Skeletal muscle tissue (tissue), 4 donors: ENCODE data around the gene BCCIP. TPM values are rescaled to one million over a fixed set of nuclear protein-coding genes. Genes with fewer than 3 reads are reported as not detected.

Experiments used
- H3K27ac ChIP-seq: one replicate; pipeline ENCODE4 v1.7.0; 2013; ENCODE audit warnings: mild to moderate bottlenecking, low read depth, low read length, inconsistent platforms
- H3K27me3 ChIP-seq, 3 donors: one replicate each; pipeline ENCODE4 v1.7.0; 2013; ENCODE audit warnings: low read length in 3 of 3; ENCODE audit not compliant: control insufficient read depth in 3 of 3, insufficient read depth in 3 of 3
- H3K36me3 ChIP-seq, 3 donors: one replicate each; pipeline ENCODE4 v1.7.0; 2013; ENCODE audit warnings: low read length in 3 of 3; ENCODE audit not compliant: control insufficient read depth in 3 of 3, insufficient read depth in 3 of 3
- H3K4me1 ChIP-seq, 3 donors: one replicate each; pipeline ENCODE4 v1.7.0; 2013; ENCODE audit warnings: low read length in 3 of 3, mild to moderate bottlenecking in 3 of 3; ENCODE audit not compliant: control insufficient read depth in 3 of 3, insufficient read depth in 3 of 3
- H3K4me3 ChIP-seq, 3 donors: one replicate each; pipeline ENCODE4 v1.7.0; 2013; ENCODE audit warnings: low read length in 3 of 3
- H3K9ac ChIP-seq, 3 donors: one replicate each; pipeline ENCODE4 v1.7.0; 2013; ENCODE audit warnings: low read length in 3 of 3, mild to moderate bottlenecking in 3 of 3, moderate library complexity in 2 of 3, low read depth in 1 of 3
- H3K9me3 ChIP-seq, 3 donors: one replicate each; pipeline ENCODE4 v1.7.0; 2013; ENCODE audit warnings: low read length in 3 of 3; ENCODE audit not compliant: control insufficient read depth in 3 of 3
- total RNA-seq: library from RNA; depleted of rRNA; stranded (reverse); fragments of >200 nt; gene quantifications from one replicate; pipeline ENCODE4 v1.2.3, GENCODE V29; 2014
- donor health status: Osteomylitis.

The BCCIP gene
- total RNA-seq, 1 donor from 2014 or later: 27.1 TPM

- H3K27ac ChIP-seq: no peak overlapping the region
- H3K36me3 ChIP-seq: peaks cover 0 to 2% (median 0%) of the 10 kb centered on the region in 3 donors
- no peaks in the 10 kb centered on the region for H3K9me3 ChIP-seq
- peaks cover 0 to 5% (median 0%) of the 10 kb centered on the region in 3 donors for H3K27me3 ChIP-seq
- no peak overlapping the region for H3K9ac ChIP-seq
- no peak overlapping the region for H3K4me3 ChIP-seq
- no peaks in the 10 kb centered on the region for H3K4me1 ChIP-seq
These were observed 41.3 kb upstream of the BCCIP start for GRCh38 chr10:125782054-125782453.

GRCh38 chr10:125782616-125783015 is 40.7 kb upstream of the BCCIP start:
- H3K4me3 ChIP-seq: no peak overlapping the region
- H3K27me3 ChIP-seq: no peaks in the 10 kb centered on the region
- H3K27ac ChIP-seq: no peak overlapping the region
- no peaks in the 10 kb centered on the region for H3K4me1 ChIP-seq
- peaks cover 0 to 7% (median 0%) of the 10 kb centered on the region in 3 donors for H3K36me3 ChIP-seq
- H3K9ac ChIP-seq: no peak overlapping the region
- H3K9me3 ChIP-seq: no peaks in the 10 kb centered on the region

- no peaks in the 10 kb centered on the region for H3K9me3 ChIP-seq
These were observed 39.9 kb upstream of the BCCIP start for GRCh38 chr10:125783408-125783807.

GRCh38 chr10:125783957-125784356 is 39.4 kb upstream of the BCCIP start:
- Histone ChIP-seq H3K27me3 (no peaks in the 10 kb centered on the region), H3K4me1 (no peaks in the 10 kb centered on the region), H3K9ac (no peak overlapping the region), H3K36me3 (peaks cover 7 to 20% (median 8%) of the 10 kb centered on the region in 3 donors), H3K27ac (no peak overlapping the region), H3K4me3 (no peak overlapping the region), H3K9me3 (no peaks in the 10 kb centered on the region)

More at GRCh38 chr10:125783408-125783807, 39.9 kb upstream of the BCCIP start:
- Histone ChIP-seq H3K4me1 (no peaks in the 10 kb centered on the region), H3K36me3 (peaks cover 2 to 15% (median 3%) of the 10 kb centered on the region in 3 donors), H3K27me3 (no peaks in the 10 kb centered on the region), H3K27ac (no peak overlapping the region), H3K9ac (no peak overlapping the region), H3K4me3 (no peak overlapping the region)

- Histone ChIP-seq H3K4me1 (no peaks in the 10 kb centered on the region), H3K9me3 (no peaks in the 10 kb centered on the region), H3K27ac (no peak overlapping the region), H3K4me3 (no peak overlapping the region), H3K36me3 (peaks cover 12 to 23% (median 18%) of the 10 kb centered on the region in 3 donors), H3K9ac (no peak overlapping the region), H3K27me3 (no peaks in the 10 kb centered on the region)
These were observed 37.6 kb upstream of the BCCIP start for GRCh38 chr10:125785791-125786190.

DNA sequence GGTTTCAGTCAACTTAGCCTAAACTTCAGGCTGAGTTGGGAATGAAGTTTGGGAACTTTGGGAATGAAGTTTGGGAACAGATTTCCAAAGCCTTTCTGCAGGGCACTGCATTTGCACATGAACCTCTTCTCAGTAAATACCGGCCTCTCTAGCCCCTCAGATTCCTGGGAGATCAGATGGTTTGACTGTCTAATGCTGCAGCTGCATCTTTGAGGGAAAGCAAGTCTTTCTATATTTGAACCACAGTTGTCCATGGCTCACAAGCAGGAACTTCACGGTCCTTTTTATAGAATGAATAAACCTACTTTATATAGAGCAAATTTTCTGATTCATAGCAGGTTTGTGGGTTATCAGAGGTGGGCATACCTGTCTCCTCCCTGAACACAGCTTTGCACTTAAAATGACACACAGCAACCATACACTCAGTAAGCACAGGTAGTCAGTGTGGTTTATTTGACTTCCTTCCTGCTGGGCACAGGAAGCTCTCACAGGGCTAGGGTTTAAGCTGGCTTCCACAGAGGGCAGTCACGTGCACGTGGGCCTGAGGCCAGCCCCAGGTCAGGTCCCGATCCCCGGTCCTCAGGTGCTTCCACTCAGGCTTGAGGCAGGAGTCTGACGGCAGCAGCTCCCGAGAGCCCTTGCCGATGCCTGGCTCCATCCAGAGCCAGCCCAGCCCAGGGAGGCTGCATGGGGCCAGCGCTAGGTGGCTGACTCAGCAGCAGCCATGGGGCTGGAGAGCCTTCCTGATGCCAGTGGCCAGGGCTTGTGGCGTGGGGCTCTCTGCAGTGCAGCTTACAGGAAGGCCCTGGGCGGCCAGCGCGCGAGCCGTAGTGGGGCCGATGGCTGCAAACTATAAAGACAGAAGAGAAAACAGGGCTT is 35.0 kb upstream of the BCCIP start:
- no peaks in the 10 kb centered on the region for H3K9me3 ChIP-seq
- no peak overlapping the region for H3K4me3 ChIP-seq
- H3K27ac ChIP-seq: no peak overlapping the region
- H3K27me3 ChIP-seq: no peaks in the 10 kb centered on the region
- no peak overlapping the region for H3K9ac ChIP-seq
- no peaks in the 10 kb centered on the region for H3K4me1 ChIP-seq
- peaks cover 22 to 41% (median 33%) of the 10 kb centered on the region in 3 donors for H3K36me3 ChIP-seq

- Histone ChIP-seq H3K4me3 (no peak overlapping the region), H3K36me3 (peaks cover 46 to 71% (median 63%) of the 10 kb centered on the region in 3 donors), H3K9ac (no peak overlapping the region), H3K27me3 (no peaks in the 10 kb centered on the region), H3K27ac (no peak overlapping the region), H3K9me3 (no peaks in the 10 kb centered on the region), H3K4me1 (no peaks in the 10 kb centered on the region)
These were observed 30.7 kb upstream of the BCCIP start for GRCh38 chr10:125792342-125793300.

DNA sequence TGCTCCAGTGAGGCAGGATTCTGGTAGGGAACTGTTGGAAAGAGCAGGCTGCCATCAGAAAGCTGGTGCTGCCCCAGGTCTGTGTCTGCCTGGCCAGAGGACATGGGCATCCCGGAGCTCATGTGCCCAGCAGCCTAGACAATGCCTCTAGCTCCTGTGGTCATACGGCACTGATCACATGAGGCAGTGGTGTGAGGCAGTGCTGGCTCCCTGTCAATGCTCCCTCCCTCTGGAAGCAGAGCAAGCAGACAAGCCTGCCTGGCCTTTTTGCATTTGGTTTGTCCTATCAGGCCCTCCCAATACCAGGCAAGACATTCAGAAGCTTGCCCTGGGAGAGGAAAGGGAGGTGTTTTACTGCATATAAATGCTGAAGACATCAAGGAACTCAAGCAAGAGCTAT is 28.2 kb upstream of the BCCIP start:
- Histone ChIP-seq H3K36me3 (peaks cover 49 to 69% (median 51%) of the 10 kb centered on the region in 3 donors), H3K4me3 (no peak overlapping the region), H3K4me1 (no peaks in the 10 kb centered on the region), H3K9ac (no peak overlapping the region), H3K27ac (no peak overlapping the region), H3K27me3 (no peaks in the 10 kb centered on the region), H3K9me3 (no peaks in the 10 kb centered on the region)

DNA sequence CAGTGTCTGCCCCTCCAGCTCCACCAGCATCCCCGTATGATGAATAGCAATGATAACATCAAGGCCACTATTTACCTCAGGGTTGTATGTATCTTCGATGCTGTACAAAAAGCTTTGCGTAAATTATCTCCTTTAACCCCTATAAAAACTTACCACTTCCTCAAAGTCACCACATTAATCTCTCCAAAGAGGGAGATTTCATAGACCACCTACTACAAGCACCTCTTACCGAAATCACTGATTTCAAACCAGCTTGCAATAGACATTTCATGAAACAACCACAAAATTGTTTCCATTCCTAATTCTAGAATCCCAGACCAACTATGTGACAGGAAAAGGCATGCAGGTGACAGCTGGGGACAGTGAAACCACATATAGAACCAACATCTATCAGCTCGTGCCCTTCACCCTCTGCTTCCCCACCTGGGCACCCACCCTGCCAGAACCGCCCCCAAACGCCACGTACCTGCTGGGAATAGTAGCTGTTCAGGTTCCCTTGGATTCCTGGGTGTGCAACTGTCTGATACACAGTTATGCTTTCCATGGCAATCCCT is 27.6 kb upstream of the BCCIP start:
- H3K9ac ChIP-seq: no peak overlapping the region
- no peak overlapping the region for H3K27ac ChIP-seq
- no peak overlapping the region for H3K4me3 ChIP-seq
- no peaks in the 10 kb centered on the region for H3K27me3 ChIP-seq
- H3K9me3 ChIP-seq: no peaks in the 10 kb centered on the region
- no peaks in the 10 kb centered on the region for H3K4me1 ChIP-seq
- peaks cover 51 to 71% (median 52%) of the 10 kb centered on the region in 3 donors for H3K36me3 ChIP-seq
